AG10803 (cell line): ENCODE results near the gene MED16.

Experiments
- DNase-seq: peaks from one replicate; pipeline ENCODE4 v3.0.0; 2010; ENCODE audit warnings: low read depth
- H3K4me3 ChIP-seq: 2 replicates; pipeline ENCODE4 v1.5.1; 2011; ENCODE audit warnings: mild to moderate bottlenecking, low read length, control low read depth
- CTCF ChIP-seq: conservative IDR thresholded peaks from 2 replicates; pipeline ENCODE4 v1.5.1; 2011; ENCODE audit warnings: mild to moderate bottlenecking, low read length, control low read depth, inconsistent platforms

Gene MED16

GRCh38 chr19:913080-913748, 20.2 kb upstream of the MED16 start, which contains the start of gene R3HDM4:
Gene R3HDM4 (minus strand): TSS chr19:913219. CDS start chr19:913157, 62 bp downstream.
- no peak for TF ChIP-seq CTCF
- H3K4me3 ChIP-seq: peak within 1 kb of the TSS; percentile 89
- peak; percentile 53 for DNase-seq

GRCh38 chr19:912181-913079, 19.4 kb upstream of the MED16 start:
- peak overlapping the region; percentile 89 for H3K4me3 ChIP-seq
- DNase-seq: no peak
- TF ChIP-seq CTCF: no peak

DNA sequence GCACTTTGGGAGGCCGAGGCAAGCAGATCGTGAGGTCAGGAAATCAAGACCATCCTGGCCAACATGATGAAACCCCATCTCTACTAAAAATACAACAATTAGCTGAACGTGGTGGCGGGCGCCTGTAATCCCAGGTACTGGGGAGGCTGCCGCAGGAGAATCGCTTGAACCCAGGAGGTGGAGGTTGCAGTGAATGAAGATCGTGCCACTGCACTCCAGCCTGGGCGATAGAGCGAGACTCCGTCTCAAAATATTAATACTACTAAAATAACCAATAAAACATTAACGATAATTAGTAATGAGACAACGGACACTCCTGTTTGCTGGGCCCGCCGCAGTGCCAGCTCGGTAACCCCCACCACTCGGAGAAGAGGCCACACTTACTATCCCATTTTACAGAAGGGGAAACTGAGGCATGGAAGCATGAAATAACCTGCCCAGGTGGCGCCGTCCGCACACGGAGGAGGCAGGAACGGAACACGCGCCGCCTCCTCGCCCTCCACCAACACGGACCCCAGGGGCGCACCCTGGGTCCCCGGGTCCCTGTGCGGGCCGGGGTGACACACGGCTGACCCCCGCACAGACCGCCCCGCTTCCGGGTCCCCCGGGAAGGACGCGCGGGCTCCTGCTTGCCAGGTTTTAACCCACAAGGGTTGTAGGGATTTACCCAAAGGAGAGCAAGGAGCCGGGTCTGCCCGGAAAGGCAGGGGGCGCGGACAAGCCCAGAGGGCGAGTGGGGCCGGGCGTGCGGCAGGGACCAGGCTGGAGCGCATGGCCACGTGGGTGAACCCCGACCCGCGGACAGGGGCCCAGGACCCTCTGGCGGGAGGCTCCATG, 18.4 kb upstream of the MED16 start:
- H3K4me3 ChIP-seq: peak overlapping the region; percentile 35; the same call in 1 of the 2 replicates
- no peak for DNase-seq
- no peak for TF ChIP-seq CTCF

- TF ChIP-seq CTCF: no peak
- H3K4me3 ChIP-seq: no peak overlapping the region
- no peak for DNase-seq
Observed at GRCh38 chr19:907183-907853, 14.3 kb upstream of the MED16 start.

DNA sequence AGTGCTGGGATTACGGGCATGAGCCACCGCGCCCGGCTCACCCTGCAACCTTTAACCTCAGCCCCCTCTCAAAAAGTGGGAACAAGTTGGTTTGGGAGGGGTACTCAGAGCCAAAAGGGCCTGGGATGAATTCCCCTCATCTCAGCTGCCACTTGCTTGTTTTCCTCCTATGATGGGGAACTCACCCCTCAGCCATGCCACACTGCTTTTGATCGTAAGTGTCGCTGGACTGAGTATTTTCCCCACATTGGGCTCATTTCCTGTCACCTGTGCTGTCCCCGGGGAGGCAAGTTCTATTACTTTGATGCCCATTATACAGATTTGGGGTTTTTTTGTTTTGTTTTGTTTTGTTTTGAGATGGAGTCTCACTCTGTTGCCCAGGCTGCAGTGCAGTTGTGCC, 13.5 kb upstream of the MED16 start:
- no peak for TF ChIP-seq CTCF
- no peak for DNase-seq
- H3K4me3 ChIP-seq: no peak overlapping the region

DNA sequence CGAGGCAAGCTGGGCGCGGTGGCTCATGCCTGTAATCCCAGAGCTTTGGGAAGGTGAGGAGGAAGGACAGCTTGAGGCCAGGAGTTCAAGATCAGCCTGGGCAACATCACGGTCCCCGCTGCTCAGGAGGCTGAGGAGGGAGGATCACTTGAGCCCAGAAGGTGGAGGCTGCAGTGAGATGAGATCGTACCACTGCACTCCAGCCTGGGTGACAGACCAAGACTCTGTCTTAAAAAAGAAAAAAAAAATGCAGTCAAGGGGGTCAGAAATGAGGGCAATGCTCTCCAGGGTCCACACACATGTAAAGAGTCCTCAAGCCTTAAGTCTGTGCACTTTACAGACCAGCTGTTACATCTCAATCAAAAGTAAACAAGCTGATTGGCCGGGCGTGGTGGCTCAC, 11.6 kb upstream of the MED16 start:
- no peak for TF ChIP-seq CTCF
- no peak for DNase-seq
- no peak overlapping the region for H3K4me3 ChIP-seq
